Glutamatergic neuron (in vitro differentiated cells): ENCODE data around the gene GOLM1. TPM values are rescaled to one million over a fixed set of nuclear protein-coding genes. Genes with fewer than 3 reads are reported as not detected.

Experiments
- DNase-seq: peaks from one replicate; pipeline ENCODE4 v3.0.0; 2022
- H3K27ac Mint-ChIP-seq: one replicate; pipeline ENCODE4 v1.8.0; 2020; ENCODE audit warnings: mild to moderate bottlenecking, mixed read lengths, inconsistent platforms; ENCODE audit not compliant: unreplicated experiment
- H3K27me3 Mint-ChIP-seq: one replicate; pipeline ENCODE4 v1.8.0; 2020; ENCODE audit warnings: mild to moderate bottlenecking, moderate library complexity, mixed read lengths, inconsistent platforms; ENCODE audit not compliant: unreplicated experiment
- H3K36me3 Mint-ChIP-seq: one replicate; pipeline ENCODE4 v1.8.0; 2020; ENCODE audit warnings: mild to moderate bottlenecking, mixed read lengths, inconsistent platforms; ENCODE audit not compliant: unreplicated experiment
- H3K4me1 Mint-ChIP-seq: one replicate; pipeline ENCODE4 v1.8.0; 2020; ENCODE audit warnings: mild to moderate bottlenecking, low read depth, mixed read lengths, inconsistent platforms; ENCODE audit not compliant: unreplicated experiment
- H3K4me3 Mint-ChIP-seq: one replicate; pipeline ENCODE4 v1.8.0; 2020; ENCODE audit warnings: mild to moderate bottlenecking, mixed read lengths, inconsistent platforms; ENCODE audit not compliant: unreplicated experiment
- H3K9me3 Mint-ChIP-seq: one replicate; pipeline ENCODE4 v1.8.0; 2020; ENCODE audit warnings: mild to moderate bottlenecking, moderate library complexity, mixed read lengths, inconsistent platforms; ENCODE audit not compliant: unreplicated experiment
- total RNA-seq: library from RNA; stranded (reverse); fragmentation: NEBNext Ultra II Directional; extraction: Animal tissue kit (Norgen Biotek cat#: 25700); gene quantifications from one replicate; pipeline ENCODE4 v1.2.1, GENCODE V29; 2021; ENCODE audit not compliant: unreplicated experiment
- TF ChIP-seq, protein P1 (sequence below): fragments of 200-600 bp; sonication (generic); IDR thresholded peaks from one replicate; pipeline ENCODE4 v1.5.0; 2021; ENCODE audit not compliant: partially characterized antibody, unreplicated experiment

Gene GOLM1
- total RNA-seq, 1 donor from 2014 or later, result 95.2 TPM

- TF ChIP-seq, protein P1, sequence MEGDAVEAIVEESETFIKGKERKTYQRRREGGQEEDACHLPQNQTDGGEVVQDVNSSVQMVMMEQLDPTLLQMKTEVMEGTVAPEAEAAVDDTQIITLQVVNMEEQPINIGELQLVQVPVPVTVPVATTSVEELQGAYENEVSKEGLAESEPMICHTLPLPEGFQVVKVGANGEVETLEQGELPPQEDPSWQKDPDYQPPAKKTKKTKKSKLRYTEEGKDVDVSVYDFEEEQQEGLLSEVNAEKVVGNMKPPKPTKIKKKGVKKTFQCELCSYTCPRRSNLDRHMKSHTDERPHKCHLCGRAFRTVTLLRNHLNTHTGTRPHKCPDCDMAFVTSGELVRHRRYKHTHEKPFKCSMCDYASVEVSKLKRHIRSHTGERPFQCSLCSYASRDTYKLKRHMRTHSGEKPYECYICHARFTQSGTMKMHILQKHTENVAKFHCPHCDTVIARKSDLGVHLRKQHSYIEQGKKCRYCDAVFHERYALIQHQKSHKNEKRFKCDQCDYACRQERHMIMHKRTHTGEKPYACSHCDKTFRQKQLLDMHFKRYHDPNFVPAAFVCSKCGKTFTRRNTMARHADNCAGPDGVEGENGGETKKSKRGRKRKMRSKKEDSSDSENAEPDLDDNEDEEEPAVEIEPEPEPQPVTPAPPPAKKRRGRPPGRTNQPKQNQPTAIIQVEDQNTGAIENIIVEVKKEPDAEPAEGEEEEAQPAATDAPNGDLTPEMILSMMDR, result no peak
- Mint-ChIP-seq H3K27ac (no peak overlapping the region), H3K27me3 (no peaks in the 10 kb centered on the region), H3K9me3 (peaks cover 1% of the 10 kb centered on the region), H3K36me3 (no peaks in the 10 kb centered on the region), H3K4me1 (peaks cover 17% of the 10 kb centered on the region), H3K4me3 (no peak overlapping the region)
- no peak for DNase-seq
These were observed 120.9 kb downstream of the GOLM1 start for GRCh38 chr9:85978496-85978895.

Other genes with a start within 250 kb of the GOLM1 start
- 33.0 TPM for gene NAA35, start 158.4 kb downstream of the GOLM1 start, total RNA-seq
- gene C9orf153, start 160.1 kb upstream of the GOLM1 start, total RNA-seq, result 0.27 TPM
- gene ISCA1, start 183.0 kb upstream of the GOLM1 start, total RNA-seq, result 60.8 TPM